ENCODE data around the gene GHR. TPM values are rescaled to one million over a fixed set of nuclear protein-coding genes. Genes with fewer than 3 reads are reported as not detected.

GHR gene
- total RNA-seq, 6 donors from 2014 or later = 3.0 to 7.4 (median 4.2) TPM

DNA sequence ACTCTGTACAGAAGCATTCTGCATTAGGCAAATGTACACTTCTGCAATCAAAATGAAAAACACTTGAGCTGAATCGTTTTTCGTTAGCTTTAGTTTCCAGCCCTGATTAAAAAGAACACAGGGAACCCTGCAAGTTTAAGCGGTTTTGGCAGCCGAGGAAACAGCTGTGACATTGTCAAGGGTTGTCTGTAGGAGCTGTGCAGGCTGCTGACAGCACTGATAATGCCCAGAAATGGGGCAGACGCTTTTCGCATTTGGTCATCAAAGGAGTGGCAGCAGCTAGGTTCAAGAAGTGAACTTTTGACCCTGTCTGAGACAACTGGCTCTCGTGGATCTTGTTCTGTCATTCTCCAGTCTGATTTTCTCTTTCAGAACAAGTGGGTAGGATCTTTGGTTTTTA is 167.8 kb downstream of the GHR start:
- DNase-seq (no peak), ATAC-seq (ENCODE audit: low FRiP score in 2 of 2) (peak in 1 of 2 donors; percentile 41)

DNA sequence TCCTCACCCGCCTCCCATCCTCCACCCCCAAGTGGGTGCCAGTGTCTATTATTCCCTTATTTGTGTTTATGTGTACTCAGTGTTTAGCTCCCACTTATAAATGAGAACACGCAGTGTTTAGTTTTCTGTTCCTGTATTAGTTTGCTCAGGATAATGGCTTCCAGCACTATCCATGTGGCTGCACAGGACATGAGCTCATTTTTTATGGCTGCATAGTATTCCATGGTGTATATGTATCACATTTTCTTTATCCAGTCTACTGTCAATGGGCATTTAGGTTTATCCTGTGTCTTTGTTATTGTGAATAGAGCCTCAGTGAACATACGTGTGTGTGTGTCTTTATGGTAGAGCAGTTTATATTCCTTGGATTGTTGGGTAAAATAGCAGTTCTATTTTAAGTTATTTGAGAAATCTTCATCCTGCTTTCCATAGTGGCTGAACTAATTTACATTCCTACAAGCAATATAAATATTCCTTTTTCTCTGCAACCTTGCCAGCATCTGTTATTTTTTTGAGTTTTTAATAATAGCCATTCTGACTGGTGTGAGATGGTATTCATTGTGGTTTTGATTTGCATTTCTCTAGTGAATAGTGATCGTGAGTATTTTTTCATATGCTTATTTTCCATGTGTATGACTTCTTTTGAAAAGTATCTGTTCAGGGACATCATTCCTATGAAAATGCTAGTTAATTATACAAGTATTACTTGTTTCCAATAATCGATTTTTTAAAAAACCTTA is 169.3 kb downstream of the GHR start:
- DNase-seq (no peak), ATAC-seq (ENCODE audit: low FRiP score in 2 of 2) (no peak)
- Histone ChIP-seq H3K27me3 (no peaks in the 10 kb centered on the region), H3K9me3 (no peaks in the 10 kb centered on the region), H3K4me3 (no peak overlapping the region), H3K27ac (no peak overlapping the region), H3K4me1 (peaks cover 8 to 20% (median 12%) of the 10 kb centered on the region in 4 donors), H3K36me3 (no peaks in the 10 kb centered on the region)
- WGBS, 2 donors = 91 to 93% methylated on average over 5 of the region's 5 CpGs
- TF ChIP-seq, protein P1, sequence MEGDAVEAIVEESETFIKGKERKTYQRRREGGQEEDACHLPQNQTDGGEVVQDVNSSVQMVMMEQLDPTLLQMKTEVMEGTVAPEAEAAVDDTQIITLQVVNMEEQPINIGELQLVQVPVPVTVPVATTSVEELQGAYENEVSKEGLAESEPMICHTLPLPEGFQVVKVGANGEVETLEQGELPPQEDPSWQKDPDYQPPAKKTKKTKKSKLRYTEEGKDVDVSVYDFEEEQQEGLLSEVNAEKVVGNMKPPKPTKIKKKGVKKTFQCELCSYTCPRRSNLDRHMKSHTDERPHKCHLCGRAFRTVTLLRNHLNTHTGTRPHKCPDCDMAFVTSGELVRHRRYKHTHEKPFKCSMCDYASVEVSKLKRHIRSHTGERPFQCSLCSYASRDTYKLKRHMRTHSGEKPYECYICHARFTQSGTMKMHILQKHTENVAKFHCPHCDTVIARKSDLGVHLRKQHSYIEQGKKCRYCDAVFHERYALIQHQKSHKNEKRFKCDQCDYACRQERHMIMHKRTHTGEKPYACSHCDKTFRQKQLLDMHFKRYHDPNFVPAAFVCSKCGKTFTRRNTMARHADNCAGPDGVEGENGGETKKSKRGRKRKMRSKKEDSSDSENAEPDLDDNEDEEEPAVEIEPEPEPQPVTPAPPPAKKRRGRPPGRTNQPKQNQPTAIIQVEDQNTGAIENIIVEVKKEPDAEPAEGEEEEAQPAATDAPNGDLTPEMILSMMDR (IDR thresholded peaks at IDR 0.05) = no peak
- no peak for TF ChIP-seq POLR2A (IDR thresholded peaks at IDR 0.05)
- no peak for TF ChIP-seq POLR2AphosphoS5 (IDR thresholded peaks at IDR 0.05)
- TF ChIP-seq EP300 (IDR thresholded peaks at IDR 0.05) = no peak

More for the DNA sequence above, 167.8 kb downstream of the GHR start:
- no peaks in the 10 kb centered on the region for H3K36me3 ChIP-seq
- H3K9me3 ChIP-seq = no peaks in the 10 kb centered on the region
- 2 to 4% methylated on average over 7 of the region's 7 CpGs for WGBS, 2 donors
- no peaks in the 10 kb centered on the region for H3K27me3 ChIP-seq
- H3K27ac ChIP-seq = peak overlapping the region in 1 of 4 donors; percentile 3
- H3K4me1 ChIP-seq = peaks cover 8 to 20% (median 12%) of the 10 kb centered on the region in 4 donors
- no peak overlapping the region for H3K4me3 ChIP-seq
- TF ChIP-seq POLR2A (IDR thresholded peaks at IDR 0.05) (no peak), EP300 (IDR thresholded peaks at IDR 0.05) (no peak), POLR2AphosphoS5 (IDR thresholded peaks at IDR 0.05) (peak in 1 of 2 donors; percentile 12)

DNA sequence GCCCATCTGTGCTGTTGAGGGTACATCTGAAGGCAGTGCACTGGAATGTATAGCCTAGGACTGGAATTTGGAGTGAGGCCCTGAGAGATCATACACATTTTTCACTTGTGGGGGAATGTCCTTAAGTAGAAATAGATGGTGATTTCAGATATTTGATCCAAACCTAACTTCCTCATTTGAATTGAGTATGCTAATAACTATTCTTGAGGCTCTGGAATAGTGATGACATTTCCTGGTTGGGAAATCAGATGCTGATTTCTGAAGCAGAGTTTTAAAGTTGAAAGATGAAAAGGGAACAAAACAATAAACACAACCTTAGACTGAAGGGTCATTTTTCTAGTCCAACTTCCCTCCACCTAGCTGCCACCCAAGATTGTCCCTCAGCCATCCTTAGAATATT is 170.4 kb downstream of the GHR start:
- Histone ChIP-seq H3K4me3 (no peak overlapping the region), H3K9me3 (no peaks in the 10 kb centered on the region), H3K27ac (no peak overlapping the region), H3K36me3 (no peaks in the 10 kb centered on the region), H3K27me3 (no peaks in the 10 kb centered on the region), H3K4me1 (peaks cover 8 to 20% (median 11%) of the 10 kb centered on the region in 4 donors)
- no peak for DNase-seq
- ATAC-seq (ENCODE audit: low FRiP score in 2 of 2) = no peak
- no peak for TF ChIP-seq POLR2AphosphoS5 (IDR thresholded peaks at IDR 0.05)
- no peak for TF ChIP-seq EP300 (IDR thresholded peaks at IDR 0.05)
- no peak for TF ChIP-seq POLR2A (IDR thresholded peaks at IDR 0.05)

DNA sequence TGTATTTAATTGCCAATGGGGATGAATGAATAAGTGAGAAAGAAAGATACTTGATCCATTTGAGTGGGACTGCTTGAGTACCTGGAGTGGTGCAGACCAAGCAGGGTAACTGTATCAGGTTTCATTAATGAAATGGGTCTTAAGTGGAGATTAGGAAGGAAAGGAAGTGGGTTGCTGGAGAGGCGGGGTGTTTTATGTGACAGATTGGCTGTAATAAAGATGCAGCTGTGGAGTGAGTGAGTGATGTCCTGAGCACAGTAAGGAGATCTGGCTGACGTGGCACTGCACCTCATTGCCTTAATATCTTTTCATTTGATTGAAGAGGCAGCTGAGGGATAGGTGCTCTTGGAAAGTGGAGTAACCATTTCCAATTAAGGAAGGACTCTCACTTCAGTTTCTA is 172.4 kb downstream of the GHR start:
- H3K4me3 ChIP-seq = no peak overlapping the region
- ATAC-seq (ENCODE audit: low FRiP score in 2 of 2) (no peak), DNase-seq (no peak)
- peaks cover 7 to 18% (median 8%) of the 10 kb centered on the region in 4 donors for H3K4me1 ChIP-seq
- 44 to 46% methylated on average over 2 of the region's 2 CpGs for whole genome bisulfite sequencing, 2 donors
- H3K27me3 ChIP-seq = no peaks in the 10 kb centered on the region
- no peaks in the 10 kb centered on the region for H3K36me3 ChIP-seq
- no peak overlapping the region for H3K27ac ChIP-seq
- no peak for TF ChIP-seq POLR2A (IDR thresholded peaks at IDR 0.05)
- no peak for TF ChIP-seq EP300 (IDR thresholded peaks at IDR 0.05)
- no peak for TF ChIP-seq POLR2AphosphoS5 (IDR thresholded peaks at IDR 0.05)
- TF ChIP-seq, protein P1 (IDR thresholded peaks at IDR 0.05) = no peak
- no peaks in the 10 kb centered on the region for H3K9me3 ChIP-seq

DNA sequence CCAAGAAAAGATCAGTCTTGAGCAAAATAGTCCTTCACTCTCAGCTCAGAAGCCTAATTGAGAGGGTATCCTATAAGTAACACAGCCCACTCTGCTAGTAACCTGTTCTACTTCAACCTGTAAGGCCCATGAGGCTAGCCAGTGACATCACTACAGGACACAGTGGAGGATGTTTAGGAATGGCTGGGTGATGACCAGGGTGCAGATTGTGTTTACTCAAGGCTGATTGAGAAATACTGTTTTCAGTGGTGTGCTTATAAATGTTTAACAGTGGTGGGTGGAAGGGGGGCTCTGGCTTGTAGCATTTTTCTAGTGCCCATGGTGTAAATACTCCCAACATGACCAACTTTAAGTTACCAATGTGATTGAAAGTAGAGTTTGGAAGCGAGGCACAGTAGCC is 173.6 kb downstream of the GHR start:
- ATAC-seq (ENCODE audit: low FRiP score in 2 of 2) (no peak), DNase-seq (no peak)
- TF ChIP-seq, protein P1 (IDR thresholded peaks at IDR 0.05) = no peak
- TF ChIP-seq EP300 (IDR thresholded peaks at IDR 0.05) (no peak), POLR2AphosphoS5 (IDR thresholded peaks at IDR 0.05) (no peak), POLR2A (IDR thresholded peaks at IDR 0.05) (no peak)
- Histone ChIP-seq H3K27ac (no peak overlapping the region), H3K27me3 (no peaks in the 10 kb centered on the region), H3K9me3 (no peaks in the 10 kb centered on the region), H3K4me1 (peaks cover 0 to 7% (median 0%) of the 10 kb centered on the region in 4 donors), H3K4me3 (no peak overlapping the region), H3K36me3 (no peaks in the 10 kb centered on the region)
- WGBS, 2 donors = 86 to 97% methylated on average over 1 of the region's 1 CpG
